ENCODE measurements around the gene PRXL2B.

The PRXL2B gene

GRCh38 chr1:2633936-2634491 lies 47.4 kb downstream of the PRXL2B start:
- H3K4me1 ChIP-seq (ENCODE audit: insufficient read depth, low read length), result peaks cover 12% of the 10 kb centered on the region
- no peak overlapping the region for H3K4me3 ChIP-seq (ENCODE audit: low read length)
- H3K27me3 ChIP-seq (ENCODE audit: insufficient read depth, low read length), result peaks cover 52% of the 10 kb centered on the region
- peaks cover 8% of the 10 kb centered on the region; the same call in 1 of the 2 replicates for H3K9me3 ChIP-seq (ENCODE audit: insufficient read depth, low read depth, low read length)
- H3K36me3 ChIP-seq (ENCODE audit: insufficient read depth, low read depth, low read length), result no peaks in the 10 kb centered on the region
- H3K9ac ChIP-seq (ENCODE audit: low read depth, low read length), result no peak overlapping the region
- no peak overlapping the region for H3K27ac ChIP-seq (ENCODE audit: low read length)

DNA sequence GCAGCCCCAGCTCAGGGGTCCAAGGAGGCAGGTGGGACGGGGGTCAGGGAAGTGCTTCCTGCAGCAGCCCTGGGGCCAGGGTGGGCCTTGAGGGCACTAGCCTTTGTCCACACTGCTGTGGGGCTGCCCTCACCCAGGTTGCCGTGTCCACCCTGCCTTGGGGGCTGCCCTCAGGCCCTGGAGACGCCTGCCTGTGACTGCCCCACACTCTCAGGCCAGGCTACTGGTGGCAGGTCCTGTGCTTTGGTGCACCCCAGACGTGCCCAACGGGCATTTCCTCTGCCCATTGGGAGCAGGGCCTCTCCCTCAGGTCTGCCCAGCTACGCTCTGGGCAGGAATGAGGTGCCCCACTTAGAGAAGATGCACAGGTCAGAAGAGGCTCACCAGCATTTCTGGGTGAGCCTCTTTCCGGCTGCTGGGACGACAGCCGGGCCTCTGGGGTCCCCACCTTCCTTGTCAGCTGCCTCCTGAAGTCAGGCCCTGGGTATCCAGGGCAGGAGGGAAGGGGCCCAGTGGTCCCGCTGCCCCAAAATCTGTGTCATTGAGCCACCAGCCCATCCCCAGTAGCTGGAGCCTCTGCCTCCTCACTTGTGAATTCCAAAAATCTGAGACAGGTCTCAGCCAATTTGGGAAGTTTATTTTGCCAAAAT lies 48.9 kb downstream of the PRXL2B start:
- peaks cover 12% of the 10 kb centered on the region for H3K4me1 ChIP-seq (ENCODE audit: insufficient read depth, low read length)
- no peak overlapping the region for H3K27ac ChIP-seq (ENCODE audit: low read length)
- peaks cover 47% of the 10 kb centered on the region for H3K27me3 ChIP-seq (ENCODE audit: insufficient read depth, low read length)
- no peak overlapping the region for H3K4me3 ChIP-seq (ENCODE audit: low read length)
- no peak overlapping the region for H3K9ac ChIP-seq (ENCODE audit: low read depth, low read length)
- H3K36me3 ChIP-seq (ENCODE audit: insufficient read depth, low read depth, low read length), result no peaks in the 10 kb centered on the region
- peaks cover 8% of the 10 kb centered on the region; the same call in 1 of the 2 replicates for H3K9me3 ChIP-seq (ENCODE audit: insufficient read depth, low read depth, low read length)

DNA sequence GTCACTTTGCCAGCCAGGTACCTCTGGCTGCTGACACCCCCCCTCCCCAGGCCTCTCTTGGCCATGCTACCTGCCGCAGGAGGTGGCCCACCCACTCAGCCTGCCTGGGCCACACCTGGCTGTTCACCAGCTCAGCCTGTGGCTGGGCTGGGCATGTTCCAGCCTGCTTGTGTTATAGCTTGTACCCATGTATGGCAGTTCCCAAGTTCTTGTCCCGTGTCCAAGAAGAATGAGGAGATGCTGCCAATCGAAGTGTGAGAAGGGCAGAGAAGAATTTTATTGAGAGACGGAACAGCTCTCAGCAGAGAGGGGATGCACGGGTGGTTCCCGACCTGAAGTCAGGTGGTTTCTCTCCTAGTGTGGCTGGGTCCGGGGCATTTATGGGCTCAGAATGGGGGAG lies 50.2 kb downstream of the PRXL2B start:
- Histone ChIP-seq H3K27me3 (ENCODE audit: insufficient read depth, low read length) (peaks cover 37% of the 10 kb centered on the region), H3K36me3 (ENCODE audit: insufficient read depth, low read depth, low read length) (no peaks in the 10 kb centered on the region), H3K4me1 (ENCODE audit: insufficient read depth, low read length) (peaks cover 12% of the 10 kb centered on the region), H3K9ac (ENCODE audit: low read depth, low read length) (no peak overlapping the region), H3K4me3 (ENCODE audit: low read length) (no peak overlapping the region), H3K27ac (ENCODE audit: low read length) (no peak overlapping the region), H3K9me3 (ENCODE audit: insufficient read depth, low read depth, low read length) (peaks cover 8% of the 10 kb centered on the region; the same call in 1 of the 2 replicates)

GRCh38 chr1:2637442-2638145 lies 51.0 kb downstream of the PRXL2B start:
- H3K27ac ChIP-seq (ENCODE audit: low read length), result no peak overlapping the region
- peaks cover 37% of the 10 kb centered on the region for H3K27me3 ChIP-seq (ENCODE audit: insufficient read depth, low read length)

DNA sequence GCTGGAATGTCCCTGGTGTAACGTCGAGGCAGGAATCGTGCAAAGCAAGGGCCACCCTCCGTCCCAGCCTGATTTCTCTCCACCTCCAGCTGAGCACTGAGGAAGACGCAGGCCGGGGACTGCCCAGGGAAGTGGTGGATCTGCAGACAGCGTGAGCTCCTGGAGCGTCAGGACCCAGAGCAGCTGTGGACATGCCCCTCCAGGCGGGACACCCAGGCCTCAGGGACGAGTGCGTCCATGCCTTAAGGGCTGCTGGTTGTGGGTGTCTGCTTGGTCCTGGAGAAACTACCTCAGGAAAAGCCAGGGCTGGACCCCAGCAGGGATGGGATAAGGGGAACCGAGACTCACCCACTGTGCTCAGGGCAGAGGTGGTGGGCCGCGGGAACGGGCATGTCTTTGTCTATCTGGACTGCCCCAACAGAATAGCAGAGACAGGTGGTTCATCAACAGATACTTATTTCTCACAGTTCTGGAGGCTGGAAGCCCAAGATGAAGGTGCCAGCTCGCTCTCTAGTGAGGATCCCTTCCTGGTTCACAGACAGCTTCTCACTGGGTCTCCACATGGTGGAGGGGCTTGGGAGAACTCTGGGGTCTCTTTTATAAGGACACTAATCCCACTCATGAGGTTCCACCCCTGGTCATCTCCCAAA lies 52.0 kb downstream of the PRXL2B start:
- Histone ChIP-seq H3K4me1 (ENCODE audit: insufficient read depth, low read length) (no peaks in the 10 kb centered on the region), H3K9me3 (ENCODE audit: insufficient read depth, low read depth, low read length) (peaks cover 8% of the 10 kb centered on the region; the same call in 1 of the 2 replicates), H3K27ac (ENCODE audit: low read length) (no peak overlapping the region), H3K9ac (ENCODE audit: low read depth, low read length) (no peak overlapping the region), H3K36me3 (ENCODE audit: insufficient read depth, low read depth, low read length) (no peaks in the 10 kb centered on the region), H3K27me3 (ENCODE audit: insufficient read depth, low read length) (peaks cover 37% of the 10 kb centered on the region), H3K4me3 (ENCODE audit: low read length) (no peak overlapping the region)

More at GRCh38 chr1:2637442-2638145, 51.0 kb downstream of the PRXL2B start:
- Histone ChIP-seq H3K9ac (ENCODE audit: low read depth, low read length) (no peak overlapping the region), H3K4me1 (ENCODE audit: insufficient read depth, low read length) (peaks cover 7% of the 10 kb centered on the region), H3K9me3 (ENCODE audit: insufficient read depth, low read depth, low read length) (peaks cover 8% of the 10 kb centered on the region; the same call in 1 of the 2 replicates), H3K36me3 (ENCODE audit: insufficient read depth, low read depth, low read length) (no peaks in the 10 kb centered on the region), H3K4me3 (ENCODE audit: low read length) (no peak overlapping the region)

GRCh38 chr1:2639203-2639602 lies 52.6 kb downstream of the PRXL2B start:
- H3K9me3 ChIP-seq (ENCODE audit: insufficient read depth, low read depth, low read length), result peaks cover 8% of the 10 kb centered on the region; the same call in 1 of the 2 replicates
- no peak overlapping the region for H3K27ac ChIP-seq (ENCODE audit: low read length)
- no peak overlapping the region for H3K9ac ChIP-seq (ENCODE audit: low read depth, low read length)
- no peaks in the 10 kb centered on the region for H3K36me3 ChIP-seq (ENCODE audit: insufficient read depth, low read depth, low read length)
- H3K27me3 ChIP-seq (ENCODE audit: insufficient read depth, low read length), result peaks cover 43% of the 10 kb centered on the region
- no peak overlapping the region for H3K4me3 ChIP-seq (ENCODE audit: low read length)
- H3K4me1 ChIP-seq (ENCODE audit: insufficient read depth, low read length), result no peaks in the 10 kb centered on the region

DNA sequence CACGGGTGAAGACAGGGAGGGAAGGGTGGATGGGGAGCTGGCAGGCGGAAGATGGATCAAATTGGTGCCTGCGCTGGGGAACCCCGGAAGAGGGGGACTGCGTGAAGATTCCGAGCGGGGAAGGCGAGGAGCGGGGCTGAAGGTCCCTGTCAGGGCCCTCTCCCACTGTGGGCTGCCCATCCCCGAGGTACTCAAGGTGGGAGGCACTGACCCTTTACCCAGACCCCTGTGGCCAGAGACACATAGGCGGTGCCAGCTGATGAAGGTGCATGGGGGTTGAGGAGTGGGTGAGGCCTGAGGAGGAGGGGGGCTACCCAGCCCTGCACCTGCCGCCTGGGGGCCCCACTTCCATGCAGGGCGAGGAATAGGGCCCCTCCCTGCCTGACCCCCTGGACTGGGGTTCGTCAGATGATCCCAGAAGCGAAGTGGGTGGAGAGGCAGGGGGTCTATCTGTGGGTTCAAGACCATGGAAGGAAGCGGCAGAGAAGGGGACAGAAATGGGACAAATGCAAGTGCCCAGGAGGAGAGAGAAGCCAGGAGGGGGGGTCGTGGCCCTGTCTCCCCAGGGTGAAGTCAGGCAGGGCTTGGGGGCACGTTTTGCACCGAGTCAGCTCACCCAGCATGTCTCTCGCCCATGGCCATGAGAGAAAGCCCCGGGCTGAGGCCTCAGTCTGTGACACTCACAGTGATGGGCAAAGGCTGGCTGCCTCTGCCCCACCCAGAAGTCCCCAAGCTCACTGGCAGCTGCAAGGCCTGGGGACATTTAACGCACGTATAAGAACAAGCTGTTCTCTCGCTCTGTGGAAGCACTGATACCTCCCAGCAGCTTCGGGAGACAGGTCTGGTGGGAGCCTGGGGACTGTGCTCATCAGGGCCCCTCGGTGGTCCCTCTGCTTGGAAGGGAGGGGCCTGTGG lies 53.3 kb downstream of the PRXL2B start:
- Histone ChIP-seq H3K9ac (ENCODE audit: low read depth, low read length) (no peak overlapping the region), H3K9me3 (ENCODE audit: insufficient read depth, low read depth, low read length) (peaks cover 8% of the 10 kb centered on the region; the same call in 1 of the 2 replicates), H3K27ac (ENCODE audit: low read length) (no peak overlapping the region), H3K36me3 (ENCODE audit: insufficient read depth, low read depth, low read length) (no peaks in the 10 kb centered on the region), H3K4me3 (ENCODE audit: low read length) (no peak overlapping the region), H3K27me3 (ENCODE audit: insufficient read depth, low read length) (peaks cover 43% of the 10 kb centered on the region), H3K4me1 (ENCODE audit: insufficient read depth, low read length) (no peaks in the 10 kb centered on the region)

DNA sequence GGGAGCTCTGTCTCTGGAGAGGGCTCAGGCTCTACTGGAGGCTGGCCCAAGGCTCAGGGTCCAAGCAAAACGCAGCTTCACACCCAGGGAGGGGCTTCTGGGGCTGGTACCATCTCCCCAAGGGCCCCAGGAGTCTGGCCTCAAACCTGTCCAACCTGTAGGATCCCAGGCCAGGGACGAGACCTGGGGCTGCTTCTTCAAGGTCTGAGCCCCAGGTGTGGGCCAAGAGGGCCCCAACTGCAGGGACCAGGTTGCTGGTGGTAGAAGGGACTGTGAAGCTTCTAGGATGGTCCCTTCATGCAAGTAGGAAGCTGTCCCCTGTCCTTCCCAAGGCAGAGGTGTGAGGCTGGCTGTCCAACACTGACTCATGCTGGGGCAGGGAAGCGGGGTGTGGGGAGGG lies 54.0 kb downstream of the PRXL2B start:
- peaks cover 8% of the 10 kb centered on the region; the same call in 1 of the 2 replicates for H3K9me3 ChIP-seq (ENCODE audit: insufficient read depth, low read depth, low read length)
- no peak overlapping the region for H3K4me3 ChIP-seq (ENCODE audit: low read length)
- H3K9ac ChIP-seq (ENCODE audit: low read depth, low read length), result no peak overlapping the region
- no peaks in the 10 kb centered on the region for H3K4me1 ChIP-seq (ENCODE audit: insufficient read depth, low read length)
- H3K27ac ChIP-seq (ENCODE audit: low read length), result no peak overlapping the region
- H3K27me3 ChIP-seq (ENCODE audit: insufficient read depth, low read length), result peaks cover 43% of the 10 kb centered on the region
- no peaks in the 10 kb centered on the region for H3K36me3 ChIP-seq (ENCODE audit: insufficient read depth, low read depth, low read length)
